OCI-M1 (cell line): ENCODE data around the gene CATSPERE.
A peak's percentile ranks its signal among the peaks of the same experiment; 100 is the strongest.
"Not testable (repeated sequence)": the region's sequence is repeated elsewhere in the genome, so short reads cannot be mapped to it uniquely, and the experiment has no call there.

ENCODE experiments used
- DNase-seq: peaks from one replicate; lab custom pipeline; 2025; lab: John Stamatoyannopoulos, UW

The CATSPERE gene

GRCh38 chr1:244633140-244633539, 172.1 kb downstream of the CATSPERE start:
- no peak for DNase-seq

GRCh38 chr1:244634546-244634945, 173.5 kb downstream of the CATSPERE start:
- no peak for DNase-seq

- no peak for DNase-seq
Measured at GRCh38 chr1:244636488-244637259, 175.6 kb downstream of the CATSPERE start.

GRCh38 chr1:244639561-244639960, 178.5 kb downstream of the CATSPERE start:
- no peak for DNase-seq

- no peak for DNase-seq
Measured at GRCh38 chr1:244640917-244641316, 179.8 kb downstream of the CATSPERE start.

- no peak for DNase-seq
Measured at GRCh38 chr1:244642526-244642925, 181.5 kb downstream of the CATSPERE start.

- DNase-seq: no peak
Measured at GRCh38 chr1:244642988-244643387, 181.9 kb downstream of the CATSPERE start.

GRCh38 chr1:244645414-244645813, 184.3 kb downstream of the CATSPERE start:
- DNase-seq: no peak

GRCh38 chr1:244645890-244646289, 184.8 kb downstream of the CATSPERE start:
- DNase-seq: no peak

- no peak for DNase-seq
Measured at GRCh38 chr1:244647819-244648218, 186.7 kb downstream of the CATSPERE start.

- peak; percentile 67 for DNase-seq
Measured at GRCh38 chr1:244651956-244652622, 191.0 kb downstream of the CATSPERE start.

- DNase-seq: peak; percentile 99
Measured at GRCh38 chr1:244652623-244653438, 191.8 kb downstream of the CATSPERE start, which contains the start of gene DESI2. DESI2 (plus strand) TSS chr1:244653126; CDS start chr1:244653314, 188 bp downstream.

- DNase-seq: peak; percentile 72
Measured at GRCh38 chr1:244653439-244654107, 192.5 kb downstream of the CATSPERE start.

GRCh38 chr1:244654108-244655038, 193.3 kb downstream of the CATSPERE start:
- peak; percentile 63 for DNase-seq

- peak; percentile 31 for DNase-seq
Measured at GRCh38 chr1:244655186-244655585, 194.1 kb downstream of the CATSPERE start.

GRCh38 chr1:244657421-244657820, 196.3 kb downstream of the CATSPERE start:
- DNase-seq: no peak

- no peak for DNase-seq
Measured at GRCh38 chr1:244659694-244660093, 198.6 kb downstream of the CATSPERE start.

GRCh38 chr1:244660595-244660994, 199.5 kb downstream of the CATSPERE start:
- DNase-seq: no peak

GRCh38 chr1:244661569-244662312, 200.7 kb downstream of the CATSPERE start:
- not testable (repeated sequence) for DNase-seq

GRCh38 chr1:244662599-244662998, 201.5 kb downstream of the CATSPERE start:
- no peak for DNase-seq
